HCT116 (cell line): ENCODE results near the gene STYK1. TPM values are rescaled to one million over a fixed set of nuclear protein-coding genes. Genes with fewer than 3 reads are reported as not detected.
"Not testable (repeated sequence)": the region's sequence is repeated elsewhere in the genome, so short reads cannot be mapped to it uniquely, and the experiment has no call there.

Experiments
- ATAC-seq: fragments of 200-7000 bp; cut with Tn5 transposase; 2 replicates; pipeline ENCODE4 v1.9.1; 2020; ENCODE audit warnings: mild to moderate bottlenecking, moderate library complexity
- BruUV-seq: library from RNA; stranded (reverse); fragments of 400-500 nt; replicated peaks from 2 replicates; lab custom pipeline; 2021; lab: Mats Ljungman, UMichigan
- CTCF ChIA-PET: fragments of 300-600 bp; sonication (Branson Sonifier 250); formaldehyde crosslinking; loops from one replicate; lab custom pipeline; 2021; ENCODE audit warnings: antibody characterized with exemption; lab: Charles Lee
- POLR2A ChIA-PET: fragments of 300-600, 350-600 bp; sonication (Branson Sonifier 250); formaldehyde crosslinking; loops from one replicate; lab custom pipeline; 2021; ENCODE audit warnings: antibody characterized with exemption; lab: Charles Lee
- RAD21 ChIA-PET, 2 experiments: fragments of 300-600 bp; sonication (Branson Sonifier 250); formaldehyde crosslinking; loops; one replicate each; lab custom pipeline; 2023; ENCODE audit warnings: low total read pairs in 2 of 2; ENCODE audit not compliant: uncharacterized antibody in 2 of 2, unreplicated experiment in 2 of 2, low non-redundant PET in 1 of 2; lab: Charles Lee
- DNase-seq: peaks from one replicate; pipeline ENCODE4 v3.0.0-alpha.2; 2010; ENCODE audit warnings: low read depth, low spot score
- H2AFZ ChIP-seq: fragments of 200-600 bp; shearing (Covaris generic), sonication (generic); 2 replicates; pipeline ENCODE4 v1.6.1; 2017; ENCODE audit warnings: low read depth, mixed run types, mixed read lengths, antibody characterized with exemption, low read length; ENCODE audit not compliant: poor library complexity, severe bottlenecking
- H3K27ac ChIP-seq: 2 replicates; pipeline ENCODE4 v1.5.1; 2012; ENCODE audit warnings: low read depth, low read length
- H3K27me3 ChIP-seq: fragments of 200-600 bp; sonication (generic); 2 replicates; pipeline ENCODE4 v1.6.1; 2016; ENCODE audit warnings: mixed run types, low read length, mixed read lengths; ENCODE audit not compliant: insufficient read depth
- H3K36me3 ChIP-seq, 2 experiments: fragments of 200-500 bp in 1 of 2; fragments of 200-600 bp in 1 of 2; sonication (Bioruptor generic) in 1 of 2; sonication (generic) in 1 of 2; 2 replicates each; pipeline versions ENCODE4 v1.5.1 to v1.6.1; 2014 to 2016; ENCODE audit warnings: low read length in 2 of 2, inconsistent platforms in 1 of 2, mixed read lengths in 1 of 2, mixed run types in 1 of 2; ENCODE audit not compliant: insufficient read depth in 2 of 2, control insufficient read depth in 1 of 2
- H3K4me1 ChIP-seq, 2 experiments: fragments of 200-600 bp in 1 of 2; sonication (generic) in 1 of 2; 2 replicates each; pipeline versions ENCODE4 v1.5.1 to v1.6.1; 2012 to 2017; ENCODE audit warnings: low read length in 2 of 2, inconsistent platforms in 1 of 2, mild to moderate bottlenecking in 1 of 2, mixed read lengths in 1 of 2, mixed run types in 1 of 2, moderate library complexity in 1 of 2; ENCODE audit not compliant: insufficient read depth in 2 of 2, control insufficient read depth in 1 of 2
- H3K4me2 ChIP-seq: fragments of 200-600 bp; sonication (generic); 2 replicates; pipeline ENCODE4 v1.6.1; 2017; ENCODE audit warnings: mixed run types, low read length, mixed read lengths
- H3K4me3 ChIP-seq, 2 experiments: fragments of 200-600 bp in 1 of 2; sonication (generic) in 1 of 2; replicated peaks in 1 of 2; 2 replicates each; pipeline ENCODE4 v1.5.1; 2011 to 2016; ENCODE audit warnings: low read length in 2 of 2, control low read depth in 1 of 2, low read depth in 1 of 2, mild to moderate bottlenecking in 1 of 2, mixed read lengths in 1 of 2, mixed run types in 1 of 2
- H3K79me2 ChIP-seq: fragments of 200-600 bp; sonication (generic); 2 replicates; pipeline ENCODE4 v1.6.1; 2017; ENCODE audit warnings: mild to moderate bottlenecking, mixed run types, low read length, moderate library complexity, mixed read lengths; ENCODE audit not compliant: insufficient read depth
- H3K9ac ChIP-seq: fragments of 200-600 bp; sonication (generic); 2 replicates; pipeline ENCODE4 v1.6.1; 2016; ENCODE audit warnings: low read length, mixed read lengths
- H3K9me2 ChIP-seq: fragments of 200-600 bp; sonication (generic), shearing (Covaris generic); 2 replicates; pipeline ENCODE4 v1.6.1; 2017; ENCODE audit warnings: mixed run types, mild to moderate bottlenecking, moderate library complexity; ENCODE audit not compliant: insufficient read depth
- H3K9me3 ChIP-seq, 2 experiments: fragments of 200-500 bp in 1 of 2; fragments of 200-600 bp in 1 of 2; sonication (Bioruptor generic) in 1 of 2; sonication (generic) in 1 of 2; 2 replicates each; pipeline ENCODE4 v1.6.1; 2014 to 2017; ENCODE audit warnings: low read length in 2 of 2, mixed read lengths in 2 of 2, inconsistent platforms in 1 of 2, low read depth in 1 of 2, mild to moderate bottlenecking in 1 of 2, mixed run types in 1 of 2, moderate library complexity in 1 of 2; ENCODE audit not compliant: control insufficient read depth in 1 of 2, insufficient read depth in 1 of 2
- H4K20me1 ChIP-seq: fragments of 200-600 bp; sonication (generic), shearing (Covaris generic); 2 replicates; pipeline ENCODE4 v1.6.1; 2017; ENCODE audit warnings: mixed run types, mild to moderate bottlenecking, moderate library complexity; ENCODE audit not compliant: insufficient read depth
- EGR1 ChIP-seq: IDR thresholded peaks from 2 replicates; pipeline ENCODE4 v1.6.1; 2012; ENCODE audit warnings: low read depth
- EZH2 ChIP-seq: fragments of 200-600 bp; sonication (generic); IDR thresholded peaks from 2 replicates; pipeline ENCODE4 v1.6.1; 2017; ENCODE audit warnings: antibody characterized with exemption, mixed run types
- SIN3A ChIP-seq: IDR thresholded peaks from 2 replicates; pipeline ENCODE4 v1.6.1; 2012; ENCODE audit warnings: low read depth
- SP1 ChIP-seq: IDR thresholded peaks from 2 replicates; pipeline ENCODE4 v1.6.1; 2012; ENCODE audit warnings: low read depth
- ZFX ChIP-seq: fragments of 450-650 bp; IDR thresholded peaks from 2 replicates; pipeline ENCODE4 v1.6.1; 2017
- intact Hi-C: fragments of 100-400 bp; cut with micrococcal nuclease; formaldehyde crosslinking; loops from 2 replicates; pipeline ENCODE4 v1.10.0; 2022
- total RNA-seq: library from RNA; stranded (reverse); gene quantifications from one replicate; pipeline ENCODE4 v1.2.1, GENCODE V29; 2021; ENCODE audit not compliant: unreplicated experiment

Gene STYK1
- total RNA-seq, 1 experiment from 2014 or later, result 4.4 TPM

DNA sequence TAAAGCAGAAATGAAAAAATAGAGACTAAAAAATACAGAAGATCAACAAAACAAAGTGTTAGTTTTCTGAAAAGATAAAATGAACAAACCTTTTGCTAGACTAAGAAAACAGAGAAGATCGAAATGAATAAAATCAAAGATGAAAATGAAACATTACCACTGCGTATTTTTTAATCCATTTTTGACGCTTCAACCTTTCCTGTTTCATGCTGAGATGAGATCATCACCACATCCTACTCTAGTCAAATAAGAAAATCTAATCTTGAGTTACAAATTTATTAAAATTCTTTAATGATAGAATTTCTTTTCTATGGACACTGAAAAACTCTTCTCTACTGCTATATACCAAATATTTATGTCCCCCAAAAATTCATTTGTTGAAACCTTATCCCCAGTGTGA is 91.1 kb downstream of the STYK1 start (continued):
- no peak for TF ChIP-seq EGR1
- TF ChIP-seq EZH2, result no peak

DNA sequence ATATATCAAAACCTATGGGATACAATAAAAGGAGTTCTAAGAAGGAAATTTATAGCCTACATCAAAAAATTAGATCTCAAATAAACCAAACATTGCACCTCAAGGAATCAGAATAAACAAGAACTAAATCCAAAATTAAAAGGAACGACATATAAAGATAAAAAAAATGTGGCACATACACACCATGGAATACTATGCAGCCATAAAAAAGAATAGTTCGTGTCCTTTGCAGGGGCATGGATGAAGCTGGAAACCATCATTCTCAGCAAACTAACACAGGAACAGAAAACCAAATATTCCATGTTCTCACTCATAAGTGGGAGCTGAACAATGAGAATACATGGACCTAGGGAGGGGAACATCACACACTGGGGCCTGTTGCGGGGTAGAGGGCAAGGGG is 91.7 kb downstream of the STYK1 start:
- ATAC-seq, CTCF ChIA-PET, H3K36me3 ChIP-seq, H3K4me3 ChIP-seq, intact Hi-C loops, DNase-seq, H3K27me3 ChIP-seq, H3K9me3 ChIP-seq, H3K4me2 ChIP-seq, BruUV-seq, RAD21 ChIA-PET, POLR2A ChIA-PET, H3K79me2 ChIP-seq, H2AFZ ChIP-seq, H3K9ac ChIP-seq, H3K27ac ChIP-seq, H3K9me2 ChIP-seq, H3K4me1 ChIP-seq, H4K20me1 ChIP-seq: not testable (repeated sequence)

DNA sequence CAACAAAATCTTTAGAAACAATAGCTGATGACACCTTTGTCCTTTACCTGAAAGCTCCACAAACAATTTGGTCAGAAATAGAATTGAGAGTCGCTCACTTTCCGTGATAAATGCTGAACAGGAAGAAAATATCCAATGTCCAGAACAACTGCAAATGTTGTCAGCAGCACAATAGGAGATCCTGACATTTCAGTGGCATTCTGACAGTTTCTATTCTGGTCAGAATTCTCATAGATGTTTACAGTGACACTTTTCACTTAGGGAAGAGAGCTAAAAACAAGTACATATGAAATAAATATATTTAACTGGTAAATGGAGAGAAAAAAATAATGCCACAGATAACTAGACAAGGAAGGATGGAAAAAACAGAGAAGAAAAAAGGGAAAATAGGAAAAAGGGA is 99.5 kb downstream of the STYK1 start:
- intact Hi-C loops, result no loop called here
- Histone ChIP-seq H3K4me1 (no peaks in the 10 kb centered on the region), H3K27ac (no peak overlapping the region), H3K36me3 (no peaks in the 10 kb centered on the region), H4K20me1 (no peaks in the 10 kb centered on the region), H3K4me3 (no peak overlapping the region), H3K4me2 (no peak overlapping the region), H3K9ac (no peak overlapping the region), H3K79me2 (no peaks in the 10 kb centered on the region), H3K27me3 (no peaks in the 10 kb centered on the region), H3K9me3 (no peaks in the 10 kb centered on the region), H3K9me2 (no peaks in the 10 kb centered on the region), H2AFZ (no peak overlapping the region)
- DNase-seq (no peak), ATAC-seq (no peak)
- no TSS peak for BruUV-seq
- POLR2A ChIA-PET, result no interaction called here
- TF ChIP-seq SIN3A (no peak), SP1 (no peak), EGR1 (no peak), ZFX (no peak)
- RAD21 ChIA-PET, result no interaction called here
- CTCF ChIA-PET, result no interaction called here

DNA sequence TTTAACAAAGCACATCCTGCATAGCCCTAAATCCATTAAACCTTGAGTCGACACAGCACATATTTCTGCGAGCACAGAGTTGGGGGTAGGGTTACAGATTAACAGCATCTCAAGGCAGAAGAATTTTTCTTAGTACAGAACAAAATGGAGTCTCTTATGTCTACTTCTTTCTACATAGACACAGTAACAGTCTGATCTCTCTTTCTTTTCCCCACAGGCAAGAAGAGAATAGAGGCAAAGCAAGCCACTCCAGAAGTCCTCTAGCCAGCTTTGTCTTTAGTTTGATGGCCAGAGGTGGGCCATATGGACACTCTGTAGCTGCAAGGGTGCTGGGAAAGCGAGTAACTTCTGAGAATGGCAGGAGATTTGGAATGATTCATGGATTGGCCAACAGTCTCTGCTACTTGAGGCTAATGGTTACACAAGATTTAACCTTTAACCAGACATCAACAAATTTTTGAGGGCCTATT is 101.8 kb downstream of the STYK1 start:
- H3K27ac ChIP-seq, RAD21 ChIA-PET, H2AFZ ChIP-seq: not testable (repeated sequence)

More for the DNA sequence above, 101.8 kb downstream of the STYK1 start:
- H3K4me3 ChIP-seq, H3K36me3 ChIP-seq, CTCF ChIA-PET, H3K9ac ChIP-seq, POLR2A ChIA-PET, ATAC-seq, BruUV-seq, DNase-seq, intact Hi-C loops, H3K9me2 ChIP-seq, H3K9me3 ChIP-seq, H3K4me2 ChIP-seq, H3K79me2 ChIP-seq, H3K27me3 ChIP-seq, H4K20me1 ChIP-seq, H3K4me1 ChIP-seq: not testable (repeated sequence)
